ENCODE measurements around the gene ITGB1BP1.

DNA sequence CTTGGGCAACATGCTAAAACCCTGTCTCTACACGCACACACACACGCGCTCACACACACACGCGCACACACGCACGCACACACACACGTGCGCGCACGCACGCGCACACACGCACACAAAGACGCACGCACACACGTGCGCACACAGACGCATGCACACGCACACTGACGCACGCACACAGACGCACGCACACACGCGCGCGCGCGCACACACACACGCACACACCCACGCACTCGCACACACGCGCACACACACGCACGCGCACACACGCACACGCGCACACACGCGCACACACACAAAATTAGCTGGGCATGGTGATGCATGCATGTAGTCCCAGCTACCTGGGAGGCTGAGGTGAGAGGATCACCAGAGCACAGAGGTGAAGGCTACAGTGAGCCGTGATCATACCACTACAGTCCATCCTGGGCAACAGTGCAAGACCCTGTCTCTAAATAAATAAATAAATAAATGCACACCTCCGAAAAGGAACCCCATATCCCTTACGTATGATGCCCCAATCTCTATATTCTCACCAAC is 42.9 kb upstream of the ITGB1BP1 start:
- TF ChIP-seq, protein P1, sequence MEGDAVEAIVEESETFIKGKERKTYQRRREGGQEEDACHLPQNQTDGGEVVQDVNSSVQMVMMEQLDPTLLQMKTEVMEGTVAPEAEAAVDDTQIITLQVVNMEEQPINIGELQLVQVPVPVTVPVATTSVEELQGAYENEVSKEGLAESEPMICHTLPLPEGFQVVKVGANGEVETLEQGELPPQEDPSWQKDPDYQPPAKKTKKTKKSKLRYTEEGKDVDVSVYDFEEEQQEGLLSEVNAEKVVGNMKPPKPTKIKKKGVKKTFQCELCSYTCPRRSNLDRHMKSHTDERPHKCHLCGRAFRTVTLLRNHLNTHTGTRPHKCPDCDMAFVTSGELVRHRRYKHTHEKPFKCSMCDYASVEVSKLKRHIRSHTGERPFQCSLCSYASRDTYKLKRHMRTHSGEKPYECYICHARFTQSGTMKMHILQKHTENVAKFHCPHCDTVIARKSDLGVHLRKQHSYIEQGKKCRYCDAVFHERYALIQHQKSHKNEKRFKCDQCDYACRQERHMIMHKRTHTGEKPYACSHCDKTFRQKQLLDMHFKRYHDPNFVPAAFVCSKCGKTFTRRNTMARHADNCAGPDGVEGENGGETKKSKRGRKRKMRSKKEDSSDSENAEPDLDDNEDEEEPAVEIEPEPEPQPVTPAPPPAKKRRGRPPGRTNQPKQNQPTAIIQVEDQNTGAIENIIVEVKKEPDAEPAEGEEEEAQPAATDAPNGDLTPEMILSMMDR (IDR thresholded peaks at IDR 0.05; ENCODE audit: low read depth, low read length) = no peak
- TF ChIP-seq, protein P2, sequence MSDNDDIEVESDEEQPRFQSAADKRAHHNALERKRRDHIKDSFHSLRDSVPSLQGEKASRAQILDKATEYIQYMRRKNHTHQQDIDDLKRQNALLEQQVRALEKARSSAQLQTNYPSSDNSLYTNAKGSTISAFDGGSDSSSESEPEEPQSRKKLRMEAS (IDR thresholded peaks at IDR 0.05; ENCODE audit: low read depth, low read length) = no peak
